ENCODE data around the gene LRRN2.
"Not testable (repeated sequence)": the region's sequence is repeated elsewhere in the genome, so short reads cannot be mapped to it uniquely, and the experiment has no call there.

The LRRN2 gene

DNA sequence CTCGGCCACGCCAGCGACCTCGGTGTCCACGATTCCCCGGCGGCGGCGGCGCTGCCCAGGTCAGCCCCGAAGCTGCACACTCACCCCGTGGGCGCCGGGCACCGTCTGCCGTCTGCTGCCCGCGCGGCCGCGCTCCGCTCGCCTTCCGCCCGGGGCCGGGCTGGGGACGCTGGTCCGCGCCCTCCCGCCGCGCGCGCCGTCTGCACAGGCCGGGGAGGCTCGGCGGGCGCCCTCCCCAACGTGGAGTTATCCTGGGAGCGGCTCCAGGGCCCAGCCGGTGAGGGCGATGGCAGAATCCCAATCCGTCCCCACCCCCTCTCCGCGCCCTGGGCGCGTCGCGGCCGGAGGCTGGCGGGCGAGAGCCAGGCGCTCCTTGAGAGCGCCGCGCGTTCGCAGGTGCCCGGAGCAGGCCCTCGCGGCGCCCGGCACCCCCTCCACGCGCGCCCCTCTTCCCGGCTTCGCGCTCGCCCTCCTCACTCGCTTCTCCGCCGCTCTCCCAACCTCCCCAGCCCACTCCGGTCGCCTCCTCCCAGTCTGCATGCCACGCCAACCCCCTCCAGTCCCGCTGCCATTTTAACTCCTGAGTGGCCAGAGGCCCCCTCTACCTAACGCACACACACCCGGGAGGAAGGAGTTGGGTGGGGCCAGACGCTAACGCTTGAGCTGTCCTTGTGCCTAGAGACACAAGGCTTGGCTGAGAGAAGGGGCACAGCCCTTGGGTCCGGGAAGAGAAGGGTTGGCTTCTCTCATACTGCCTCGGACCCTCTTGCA lies at the start of gene LRRN2:
Gene LRRN2, minus strand, starts transcription at position 503 of the 771 bp plus-strand sequence. CDS start 65,746 bp downstream, outside the sequence.
- no peak for DNase-seq

- no peak for DNase-seq
Observed at GRCh38 chr1:204735042-204735441, 49.5 kb upstream of the LRRN2 start.

GRCh38 chr1:204733869-204734596 lies 48.5 kb upstream of the LRRN2 start:
- no peak for DNase-seq

DNA sequence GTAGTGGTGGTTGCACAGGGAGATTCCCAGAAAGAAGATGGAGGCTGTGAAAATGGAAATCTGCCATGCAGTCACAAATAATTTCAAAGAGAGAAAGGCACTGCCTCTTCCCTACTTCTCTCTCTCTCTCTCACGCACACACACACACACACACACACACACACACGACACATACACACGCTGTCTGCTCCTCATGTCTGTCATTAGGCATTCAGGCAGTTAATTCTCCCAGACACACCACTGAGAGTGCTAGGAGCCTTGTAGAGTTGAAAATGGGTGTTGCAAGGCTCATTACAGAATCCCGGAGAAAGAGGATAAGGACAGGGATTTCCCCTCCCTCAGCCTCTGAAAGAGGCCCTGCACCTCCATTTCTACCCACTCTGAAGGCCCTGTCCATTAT lies 47.8 kb upstream of the LRRN2 start:
- no peak for DNase-seq

- no peak for DNase-seq
Observed at GRCh38 chr1:204731985-204732575, 46.5 kb upstream of the LRRN2 start.

- DNase-seq, result no peak
Observed at GRCh38 chr1:204731509-204731908, 46.0 kb upstream of the LRRN2 start.

- no peak for DNase-seq
Observed at GRCh38 chr1:204730826-204731459, 45.4 kb upstream of the LRRN2 start.

GRCh38 chr1:204729516-204729915 lies 44.0 kb upstream of the LRRN2 start:
- no peak for DNase-seq

GRCh38 chr1:204728456-204728855 lies 42.9 kb upstream of the LRRN2 start:
- no peak for DNase-seq

DNA sequence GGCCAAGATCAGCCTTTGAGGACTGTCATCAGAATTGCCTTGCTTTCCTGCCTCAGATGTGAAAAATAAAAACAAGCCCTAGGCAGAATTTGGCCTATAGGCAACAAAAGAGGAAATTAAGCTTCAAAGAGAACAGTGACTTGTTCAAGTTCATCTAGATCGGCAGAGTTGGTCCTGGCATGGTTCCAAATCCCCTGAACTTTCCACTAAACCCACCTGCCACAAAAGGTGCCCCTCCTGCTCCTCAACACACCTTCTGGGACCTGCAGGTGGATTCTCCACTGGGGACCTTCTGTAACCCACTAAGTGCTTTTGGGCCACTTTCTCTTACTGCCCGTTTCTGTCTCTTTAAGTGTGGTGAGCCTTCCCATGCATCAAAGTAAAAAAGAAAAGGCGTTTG lies 42.5 kb upstream of the LRRN2 start:
- DNase-seq, result no peak

DNA sequence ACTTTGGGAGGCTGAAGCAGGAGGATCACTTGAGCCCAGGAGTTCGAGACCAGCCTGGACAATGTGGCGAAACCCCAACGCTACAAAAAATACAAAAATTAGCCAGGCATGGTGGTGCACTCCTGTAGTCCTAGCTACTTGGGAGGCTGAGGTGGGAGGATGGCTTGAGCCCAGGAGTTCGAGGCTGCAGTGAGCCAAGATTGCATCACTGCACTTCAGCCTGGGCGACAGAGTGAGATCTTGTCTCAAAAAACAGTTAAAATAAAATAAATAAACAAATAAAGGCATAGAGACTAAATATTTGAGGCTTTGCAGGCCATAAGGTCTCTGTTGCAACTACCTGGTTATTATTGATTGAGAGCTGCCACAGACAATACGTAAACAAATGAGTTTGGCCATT lies 41.9 kb upstream of the LRRN2 start:
- not testable (repeated sequence) for DNase-seq

GRCh38 chr1:204726478-204726877 lies 40.9 kb upstream of the LRRN2 start:
- no peak for DNase-seq

GRCh38 chr1:204725821-204726448 lies 40.4 kb upstream of the LRRN2 start:
- DNase-seq, result no peak

- peak; percentile 42 for DNase-seq
Observed at GRCh38 chr1:204723131-204723787, 37.7 kb upstream of the LRRN2 start.

- no peak for DNase-seq
Observed at GRCh38 chr1:204721373-204722055, 36.0 kb upstream of the LRRN2 start.

DNA sequence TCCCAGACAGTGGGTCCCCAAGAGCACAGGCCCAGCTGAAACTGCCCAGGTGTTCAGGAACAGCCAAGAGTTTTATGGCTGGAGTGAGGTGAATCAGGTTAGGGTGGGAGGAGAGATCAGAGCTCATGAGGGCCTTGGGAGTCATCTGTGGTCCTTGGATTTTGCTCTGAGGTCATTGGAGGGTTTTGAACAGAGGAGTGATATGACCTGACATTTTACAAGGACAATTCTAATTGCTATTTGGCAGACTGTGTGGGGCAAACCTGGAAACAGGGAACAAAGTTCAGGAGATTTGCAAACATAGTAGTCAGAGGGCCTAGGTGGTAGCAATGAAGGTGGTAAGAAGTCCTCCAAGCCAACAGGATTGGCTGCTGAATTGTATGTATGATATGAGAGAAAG lies 31.1 kb upstream of the LRRN2 start:
- no peak for DNase-seq

DNA sequence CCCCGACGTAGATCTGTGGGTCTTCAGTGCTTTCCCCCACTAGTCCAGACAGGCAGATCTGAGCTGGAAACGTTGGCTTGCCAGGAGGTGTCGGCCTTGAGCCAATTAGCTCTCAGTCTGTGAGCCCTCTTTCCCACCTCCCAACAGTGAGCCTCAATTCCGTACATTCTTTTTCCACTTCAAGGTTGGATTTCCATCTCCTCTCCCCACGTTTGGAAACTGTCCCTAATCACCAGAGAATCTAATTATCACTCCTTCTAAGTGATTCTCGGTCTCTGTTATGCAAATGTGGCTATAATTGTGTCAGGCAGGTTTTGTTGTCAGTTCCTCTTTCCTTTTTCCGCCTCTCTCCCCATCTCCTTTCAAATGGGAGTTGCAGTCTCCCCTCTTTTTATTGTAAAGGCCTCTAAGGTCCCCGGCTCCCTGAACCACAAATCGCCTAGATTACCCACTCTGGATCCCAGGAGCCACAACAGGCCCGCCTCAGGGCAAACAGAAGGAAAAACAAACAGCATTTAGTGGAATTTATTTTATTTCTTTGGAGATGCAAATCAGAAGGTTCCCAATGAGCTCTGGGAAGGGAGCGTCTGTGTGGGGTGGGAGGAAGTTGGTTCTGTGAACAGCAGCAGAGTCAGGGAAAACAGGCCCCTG lies 29.4 kb upstream of the LRRN2 start:
- no peak for DNase-seq

GRCh38 chr1:204714194-204714860 lies 28.8 kb upstream of the LRRN2 start:
- no peak for DNase-seq

DNA sequence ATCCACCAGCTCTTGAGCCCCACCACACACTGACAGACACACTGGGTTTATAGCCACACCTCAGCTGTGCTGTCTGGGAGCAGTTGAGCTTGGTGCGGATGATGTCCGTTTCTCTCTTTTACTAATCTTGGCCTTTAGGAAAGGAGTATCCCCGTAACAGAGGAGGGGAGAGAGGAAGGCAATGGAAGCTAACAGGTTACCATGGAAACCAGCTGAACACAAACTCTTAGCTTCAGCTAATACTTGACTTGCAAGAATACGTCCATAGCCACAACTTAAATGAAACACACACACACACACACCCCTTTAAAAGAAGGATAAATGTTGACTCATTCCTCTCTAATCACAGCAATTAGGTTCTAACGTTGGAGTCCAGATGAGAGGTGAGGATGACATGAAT lies 28.0 kb upstream of the LRRN2 start:
- no peak for DNase-seq

- DNase-seq, result no peak
Observed at GRCh38 chr1:204712708-204713430, 27.3 kb upstream of the LRRN2 start.

All from NK-92 treated with Interleukin-12 subunit alpha and Interleukin-12 subunit beta, amount 100 ng/mL, for 24 hours (cell line).